ENCODE measurements around the gene TMOD4. TPM values are rescaled to one million over a fixed set of nuclear protein-coding genes. Genes with fewer than 3 reads are reported as not detected.

The TMOD4 gene
- total and polyA plus RNA-seq, 9 of the 15 experiments (the other 6 are each of a cell fraction or from before 2014, with no cell fraction given): 0.18 to 1.8 (median 1.1) TPM; not detected in 1

- 83% methylated on average over 1 of the region's 5 CpGs for WGBS (ENCODE audit: insufficient coverage, low coverage, missing lambda C conversion rate)
- Histone ChIP-seq H3K27me3 (ENCODE audit: control insufficient read depth in 2 of 2, insufficient read depth in 2 of 2, low read length in 2 of 2) (no peaks in the 10 kb centered on the region; a peak in 1 of 5 replicates), H3K9me1 (ENCODE audit: control insufficient read depth, insufficient read depth, low read length) (no peaks in the 10 kb centered on the region), H3K9ac (ENCODE audit: insufficient read depth in 1 of 2, low read depth in 2 of 2, low read length in 2 of 2) (peak overlapping the region in 1 of 2 experiments; percentile 69; a peak in 2 of 4 replicates), H2AFZ (ENCODE audit: low read depth, low read length) (no peak overlapping the region), H3K36me3 (ENCODE audit: control insufficient read depth, insufficient read depth, low read length) (no peaks in the 10 kb centered on the region), H4K20me1 (replicated peaks; ENCODE audit: control insufficient read depth, insufficient read depth, low read length) (peaks cover 6% of the 10 kb centered on the region; the same call in 1 of the 2 replicates), H3K9me3 (replicated peaks; ENCODE audit: control insufficient read depth, insufficient read depth, low read depth, low read length) (no peaks in the 10 kb centered on the region), H3K4me1 (replicated peaks in 1 of 2; ENCODE audit: control insufficient read depth in 2 of 2, insufficient read depth in 2 of 2, low read length in 2 of 2) (peaks cover 16 to 49% of the 10 kb centered on the region in 2 experiments; a peak in 4 of 5 replicates), H3K4me3 (no peak overlapping the region), H3K79me2 (ENCODE audit: control insufficient read depth, insufficient read depth, low read length) (no peaks in the 10 kb centered on the region), H3K27ac (ENCODE audit: extremely low read depth, low read depth, low read length) (no peak overlapping the region), H3K4me2 (ENCODE audit: insufficient read depth, low read length) (no peak overlapping the region)
- ChIA-PET CTCF (ENCODE audit: low intra/inter-chr PET ratio) (no interaction called here), POLR2A (interaction anchor here (0.7 to 1.8 kb wide), 6 partner anchors 13 to 148 kb away, joined by 3 to 5 read pairs (median 4); partner anchors contain the start of genes GABPB2 and LYSMD1)
- 0 out of 3 replicates have a peak, but pooled peaks have one; percentile 1 for ATAC-seq
- no peak for FAIRE-seq
- in situ Hi-C loops (cut with MboI) (no loop called here), intact Hi-C loops (cut with micrococcal nuclease) (no loop called here)
- no TSS peak for BruUV-seq (replicated peaks)
- TF ChIP-seq ZNF280A (IDR thresholded peaks at IDR 0.05; ENCODE audit: low read depth, partially characterized antibody) (no peak), REST (IDR thresholded peaks at IDR 0.05; ENCODE audit: borderline replicate concordance) (peak; percentile 92), REST (CRISPR knock-in tag; IDR thresholded peaks at IDR 0.05; ENCODE audit: low read depth) (no peak), CHD4 (IDR thresholded peaks at IDR 0.05; ENCODE audit: insufficient read depth, insufficient replicate concordance, low read depth, low read length, poor library complexity, severe bottlenecking) (no peak), PKNOX1 (IDR thresholded peaks at IDR 0.05) (peak; percentile 71)
- peak in 1 of 4 experiments; percentile 31 for DNase-seq (ENCODE audit: extremely low read depth in 1 of 4, low spot score in 3 of 4)
These were observed 33.2 kb downstream of the TMOD4 start for GRCh38 chr1:151142411-151143056.
